Lung (tissue), 12 donors: ENCODE measurements around the gene TRMT44. TPM values are rescaled to one million over a fixed set of nuclear protein-coding genes. Genes with fewer than 3 reads are reported as not detected.

ENCODE experiments used
- ATAC-seq: fragments of 200-7000 bp; cut with Tn5 transposase; one replicate; pipeline ENCODE4 v1.9.1; 2020; ENCODE audit warnings: moderate number of reproducible peaks; ENCODE audit not compliant: insufficient read depth, low FRiP score
- DNase-seq, 3 donors: peaks; one replicate each; pipeline ENCODE4 v3.0.0-alpha.2; 2013 to 2017
- H3K27ac ChIP-seq, 2 donors: one replicate each; pipeline ENCODE4 v1.5.1; 2013; ENCODE audit warnings: mild to moderate bottlenecking in 2 of 2, moderate library complexity in 2 of 2, control low read depth in 1 of 2, inconsistent platforms in 1 of 2, low read depth in 1 of 2, low read length in 1 of 2
- H3K27me3 ChIP-seq, 3 donors: one replicate each; pipeline ENCODE4 v1.5.1; 2013; ENCODE audit warnings: low read length in 2 of 3; ENCODE audit not compliant: control insufficient read depth in 3 of 3, insufficient read depth in 3 of 3
- H3K36me3 ChIP-seq, 4 donors: one replicate each; pipeline ENCODE4 v1.5.1; 2013; ENCODE audit warnings: low read length in 4 of 4, mild to moderate bottlenecking in 1 of 4, moderate library complexity in 1 of 4; ENCODE audit not compliant: control insufficient read depth in 4 of 4, insufficient read depth in 4 of 4
- H3K4me1 ChIP-seq, 5 donors: one replicate each; pipeline ENCODE4 v1.5.1; 2013; ENCODE audit warnings: low read length in 5 of 5, mild to moderate bottlenecking in 2 of 5, moderate library complexity in 1 of 5; ENCODE audit not compliant: control insufficient read depth in 5 of 5, insufficient read depth in 5 of 5
- H3K4me3 ChIP-seq: one replicate; pipeline ENCODE4 v1.5.1; 2013; ENCODE audit warnings: mild to moderate bottlenecking, control low read depth, moderate library complexity
- H3K9ac ChIP-seq, 2 donors: one replicate each; pipeline ENCODE4 v1.5.1; 2013; ENCODE audit warnings: low read length in 2 of 2, control low read depth in 1 of 2; ENCODE audit not compliant: insufficient read depth in 1 of 2
- H3K9me3 ChIP-seq, 4 donors: one replicate each; pipeline ENCODE4 v1.5.1; 2013; ENCODE audit warnings: low read length in 3 of 4, mild to moderate bottlenecking in 1 of 4, moderate library complexity in 1 of 4; ENCODE audit not compliant: control insufficient read depth in 4 of 4, insufficient read depth in 3 of 4
- WGBS, 2 donors: extraction: QIAGEN DNeasy Blood & Tissue Kit; methylation state at CpG; one replicate each; pipeline ENCODE4 v1.1.7; 2013; 5-methylcytosine and 5-hydroxymethylcytosine counted together
- polyA plus RNA-seq, 2 donors: library from polyadenylated mRNA; stranded (reverse); fragments of 200-250 nt; gene quantifications; one replicate each; pipeline ENCODE4 v1.2.1, GENCODE V29; 2013
- total RNA-seq, 2 donors: library from RNA; depleted of rRNA in 1 of 2; stranded (reverse); fragments of >200 nt in 1 of 2; gene quantifications; one replicate each; pipeline ENCODE4 v1.2.1, GENCODE V29; 2014 to 2021
- TF ChIP-seq, protein P1 (sequence below): IDR thresholded peaks from 2 replicates; pipeline ENCODE4 v1.5.1; 2012; ENCODE audit warnings: mild to moderate bottlenecking; ENCODE audit errors: control extremely low read depth, extremely low read depth
- donor health status: control.
- donor health status: control.
- donor health status: Bipolar disorder and iron deficiency.
- donor health status: healthy.
- donor health status: DM: yes; HTN: yes; CAD: no.

The TRMT44 gene
- total and polyA plus RNA-seq, 4 donors, result 7.3 to 24.8 (median 15.0) TPM

DNA sequence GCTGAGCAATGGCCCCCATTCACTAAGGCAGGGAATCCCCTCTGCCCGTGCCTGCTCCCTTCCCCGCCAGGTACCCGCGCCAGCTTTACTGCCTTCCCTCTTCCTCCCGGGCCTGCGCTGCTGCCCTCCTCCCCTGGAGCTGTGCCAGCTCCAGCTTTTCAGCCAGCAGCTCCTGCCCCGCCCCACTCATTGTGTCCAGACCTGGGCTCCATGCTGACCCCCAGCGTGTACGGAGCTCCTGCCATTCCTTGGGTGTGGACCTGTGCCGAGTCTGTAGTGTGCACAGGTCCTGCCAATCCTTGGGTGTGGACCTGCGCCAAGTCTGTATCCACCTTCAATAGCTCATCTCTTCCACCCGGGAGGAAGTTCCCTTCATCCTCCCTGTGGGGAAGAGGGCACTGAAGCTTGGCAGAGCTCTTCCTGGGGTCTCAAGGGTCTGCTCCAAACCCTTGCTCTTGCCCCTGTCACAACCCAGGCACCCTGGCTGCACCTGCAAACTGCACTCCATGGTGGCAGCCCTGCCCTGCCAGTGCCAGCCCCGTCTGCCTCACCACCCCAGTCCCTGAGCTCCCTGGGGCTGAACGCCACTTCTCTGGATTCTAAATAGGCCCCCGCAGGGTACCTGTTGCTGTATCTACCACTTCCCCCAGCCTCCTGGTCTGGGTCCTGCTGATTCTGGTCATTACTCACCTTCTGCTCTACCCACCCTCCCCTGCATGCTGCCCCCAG lies 63.9 kb downstream of the TRMT44 start:
- Histone ChIP-seq H3K4me1 (peaks cover 4 to 35% (median 21%) of the 10 kb centered on the region in 5 donors), H3K36me3 (no peaks in the 10 kb centered on the region), H3K4me3 (no peak overlapping the region), H3K9me3 (no peaks in the 10 kb centered on the region), H3K27me3 (no peaks in the 10 kb centered on the region), H3K27ac (no peak overlapping the region), H3K9ac (no peak overlapping the region)
- DNase-seq (peak; percentile 26 to 56 (median 38)), ATAC-seq (no peak)
- WGBS, 2 donors, result 46 to 61% methylated on average over 15 of the region's 15 CpGs
- TF ChIP-seq, protein P1, sequence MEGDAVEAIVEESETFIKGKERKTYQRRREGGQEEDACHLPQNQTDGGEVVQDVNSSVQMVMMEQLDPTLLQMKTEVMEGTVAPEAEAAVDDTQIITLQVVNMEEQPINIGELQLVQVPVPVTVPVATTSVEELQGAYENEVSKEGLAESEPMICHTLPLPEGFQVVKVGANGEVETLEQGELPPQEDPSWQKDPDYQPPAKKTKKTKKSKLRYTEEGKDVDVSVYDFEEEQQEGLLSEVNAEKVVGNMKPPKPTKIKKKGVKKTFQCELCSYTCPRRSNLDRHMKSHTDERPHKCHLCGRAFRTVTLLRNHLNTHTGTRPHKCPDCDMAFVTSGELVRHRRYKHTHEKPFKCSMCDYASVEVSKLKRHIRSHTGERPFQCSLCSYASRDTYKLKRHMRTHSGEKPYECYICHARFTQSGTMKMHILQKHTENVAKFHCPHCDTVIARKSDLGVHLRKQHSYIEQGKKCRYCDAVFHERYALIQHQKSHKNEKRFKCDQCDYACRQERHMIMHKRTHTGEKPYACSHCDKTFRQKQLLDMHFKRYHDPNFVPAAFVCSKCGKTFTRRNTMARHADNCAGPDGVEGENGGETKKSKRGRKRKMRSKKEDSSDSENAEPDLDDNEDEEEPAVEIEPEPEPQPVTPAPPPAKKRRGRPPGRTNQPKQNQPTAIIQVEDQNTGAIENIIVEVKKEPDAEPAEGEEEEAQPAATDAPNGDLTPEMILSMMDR, result no peak

GRCh38 chr4:8505229-8505628 lies 64.7 kb downstream of the TRMT44 start:
- no peaks in the 10 kb centered on the region for H3K9me3 ChIP-seq
- ATAC-seq, result no peak
- WGBS, 2 donors, result 95% methylated on average over 7 of the region's 7 CpGs
- H3K4me1 ChIP-seq, result peaks cover 4 to 35% (median 21%) of the 10 kb centered on the region in 5 donors
- H3K4me3 ChIP-seq, result no peak overlapping the region
- H3K27me3 ChIP-seq, result no peaks in the 10 kb centered on the region
- no peaks in the 10 kb centered on the region for H3K36me3 ChIP-seq
- TF ChIP-seq, protein P1, result no peak
- no peak for DNase-seq
- no peak overlapping the region for H3K27ac ChIP-seq
- no peak overlapping the region for H3K9ac ChIP-seq

DNA sequence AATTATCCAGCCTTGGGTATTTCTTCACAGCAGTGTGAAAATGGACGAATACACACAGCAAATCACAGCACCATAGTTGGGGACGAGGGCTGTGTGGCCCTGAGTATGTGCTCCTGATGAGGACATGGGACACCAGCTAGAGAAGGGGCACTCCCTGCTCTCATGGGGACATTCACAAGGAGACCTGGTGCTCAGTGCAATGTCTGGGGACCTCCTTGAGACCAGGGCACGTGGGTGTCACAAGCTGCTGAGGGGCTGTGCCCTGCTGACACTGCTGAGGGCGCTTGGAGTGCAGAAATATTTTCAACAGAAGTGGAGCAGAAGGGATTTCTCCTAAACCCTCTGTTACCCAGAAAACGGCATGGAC lies 65.4 kb downstream of the TRMT44 start:
- Histone ChIP-seq H3K4me3 (no peak overlapping the region), H3K9me3 (no peaks in the 10 kb centered on the region), H3K36me3 (no peaks in the 10 kb centered on the region), H3K27me3 (no peaks in the 10 kb centered on the region), H3K27ac (peak overlapping the region in 1 of 2 donors; percentile 26), H3K9ac (no peak overlapping the region), H3K4me1 (peaks cover 4 to 35% (median 21%) of the 10 kb centered on the region in 5 donors)
- DNase-seq (no peak), ATAC-seq (no peak)
- WGBS, 2 donors, result 68 to 77% methylated on average over 5 of the region's 5 CpGs
- TF ChIP-seq, protein P1, result no peak
